HG03135 (cell line): ENCODE measurements around the gene MSH3.
"Not testable (repeated sequence)": the region's sequence is repeated elsewhere in the genome, so short reads cannot be mapped to it uniquely, and the experiment has no call there.

Experiments
- ATAC-seq: cut with Tn5 transposase; IDR thresholded peaks from one replicate; pipeline ENCODE4 v1.9.1; 2021; ENCODE audit warnings: mild to moderate bottlenecking, moderate library complexity; ENCODE audit not compliant: unreplicated experiment

MSH3 gene

DNA sequence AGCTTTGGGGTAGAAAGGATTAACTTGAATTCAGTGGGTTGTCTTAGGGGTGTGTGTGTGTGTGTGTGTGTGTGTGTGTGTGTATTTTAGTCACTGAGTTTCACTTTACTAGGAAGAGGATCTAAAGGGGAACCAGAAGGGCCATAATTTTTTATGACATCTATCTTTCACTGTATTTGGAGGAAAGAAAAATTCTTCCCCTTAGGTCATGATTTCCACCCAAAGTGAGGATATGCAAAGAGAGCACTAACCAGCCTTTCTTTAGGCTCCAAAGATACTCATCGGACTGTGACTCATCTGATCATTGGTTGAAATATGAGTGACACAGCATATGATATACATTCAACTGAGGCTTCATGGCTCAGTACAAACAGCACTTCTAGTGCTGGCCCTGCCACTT, 230.5 kb downstream of the MSH3 start:
- no peak for ATAC-seq

DNA sequence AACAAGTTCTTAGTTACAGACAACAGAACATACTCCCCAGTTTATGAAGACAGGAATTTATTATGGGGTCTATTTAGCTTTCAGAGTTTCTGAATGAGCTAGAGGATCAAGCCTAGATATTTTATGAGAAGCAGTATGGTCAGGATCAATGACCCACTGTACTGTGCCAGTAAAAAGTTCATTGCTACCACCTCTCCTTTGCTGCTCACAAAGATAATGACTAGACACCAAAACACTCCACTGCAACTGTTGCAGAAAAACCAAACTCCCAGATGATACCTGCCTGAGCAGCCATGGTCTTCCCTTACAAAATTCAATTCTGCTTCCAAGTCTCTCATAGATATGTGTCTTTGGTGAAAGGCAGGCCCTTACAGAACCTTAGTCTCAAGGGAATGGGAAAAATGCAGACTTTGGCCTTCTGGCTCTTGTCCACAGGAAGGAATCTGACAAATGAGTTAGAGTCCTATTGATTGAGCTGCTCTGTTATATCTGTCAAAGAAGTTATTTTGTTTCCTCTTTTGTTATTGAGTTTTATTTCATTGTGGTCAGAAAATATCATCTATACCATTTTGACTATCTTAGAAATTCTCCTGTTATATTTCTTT, 231.0 kb downstream of the MSH3 start:
- ATAC-seq = no peak

DNA sequence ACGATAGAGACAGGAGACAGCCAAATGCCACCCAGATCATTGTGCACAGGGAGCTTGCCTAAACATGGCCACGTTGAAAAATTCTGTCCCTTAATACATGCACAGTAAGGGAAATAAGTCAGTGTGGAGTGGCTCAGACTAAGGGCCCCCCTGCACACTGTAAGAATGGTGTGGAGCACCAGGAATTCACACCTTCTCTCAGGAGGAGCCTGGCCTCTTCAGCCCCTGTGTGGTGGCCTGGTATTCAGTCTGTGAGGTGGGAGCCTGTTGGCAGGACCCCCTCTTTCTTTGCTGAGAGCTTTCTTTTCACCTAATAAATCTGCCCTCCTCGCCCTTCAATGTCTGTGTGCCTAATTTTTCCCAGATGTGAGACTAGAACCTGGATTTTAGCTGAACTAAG, 239.6 kb downstream of the MSH3 start:
- ATAC-seq = no peak

DNA sequence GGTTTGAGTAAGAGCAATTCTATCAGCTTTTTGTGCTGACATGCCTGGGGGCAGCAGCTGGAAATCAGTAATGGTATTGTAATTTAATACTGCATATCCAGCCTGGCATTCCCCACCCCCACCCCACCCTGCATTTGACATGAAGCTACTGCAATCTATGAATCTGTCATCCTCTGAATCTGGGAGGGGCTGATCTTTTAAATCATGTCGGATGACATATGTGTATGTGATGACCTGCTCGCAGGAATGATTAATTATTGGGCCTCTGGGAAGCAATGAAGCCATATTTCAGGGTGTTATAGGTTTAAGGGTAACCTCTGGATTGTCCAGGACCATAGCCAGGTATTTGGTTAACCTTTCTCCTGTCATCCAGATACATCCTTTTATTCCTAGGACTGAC, 241.1 kb downstream of the MSH3 start:
- ATAC-seq = no peak

DNA sequence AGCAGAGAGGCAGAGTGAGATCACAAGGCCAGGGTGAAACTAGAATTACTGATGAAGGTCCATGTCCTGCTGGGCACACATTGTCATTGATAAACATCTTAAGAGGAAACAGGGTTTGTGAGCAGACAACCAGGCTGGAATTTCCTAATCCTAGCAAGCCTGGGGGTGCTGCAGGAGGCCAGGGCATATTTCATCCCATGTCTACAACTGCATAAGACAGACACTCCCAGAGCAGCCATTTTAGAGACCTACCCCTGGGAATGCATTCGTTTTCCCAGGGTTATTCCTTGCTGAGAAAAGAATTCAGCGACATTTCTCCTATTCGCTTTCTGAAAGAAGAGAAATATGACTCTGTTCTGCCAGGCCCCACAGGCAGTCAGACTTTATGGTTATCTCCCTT, 248.2 kb downstream of the MSH3 start:
- ATAC-seq = not testable (repeated sequence)

DNA sequence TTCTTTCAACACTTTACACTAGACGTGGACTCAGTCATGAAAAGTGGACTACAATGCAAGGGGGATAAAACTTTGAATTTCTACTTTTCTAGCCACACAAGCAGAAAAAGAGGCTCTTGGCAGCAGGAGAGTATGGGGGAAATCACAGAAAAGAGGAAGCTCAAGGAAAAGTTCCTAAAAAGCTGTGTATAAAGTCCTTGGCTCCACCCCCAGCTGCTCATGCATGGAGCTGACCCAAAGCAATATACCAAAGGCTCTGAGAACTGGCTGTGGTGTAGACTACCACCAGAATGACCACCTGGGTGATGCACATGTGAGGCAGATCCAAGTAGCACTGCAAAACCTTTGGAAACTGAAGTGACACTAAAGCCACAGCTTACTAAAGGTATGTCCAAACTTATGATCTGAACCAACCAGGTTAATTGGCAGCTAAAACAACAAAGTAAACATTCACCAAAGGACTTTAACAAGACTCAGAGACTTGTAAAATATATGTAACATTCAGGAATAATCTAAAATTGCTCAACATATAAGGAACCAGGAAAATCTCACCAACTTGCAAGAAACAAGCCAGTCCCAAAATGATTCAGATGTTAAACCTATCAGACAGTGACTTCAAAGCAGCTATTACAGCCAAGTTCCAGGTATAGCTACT, 250.2 kb downstream of the MSH3 start:
- no peak for ATAC-seq

DNA sequence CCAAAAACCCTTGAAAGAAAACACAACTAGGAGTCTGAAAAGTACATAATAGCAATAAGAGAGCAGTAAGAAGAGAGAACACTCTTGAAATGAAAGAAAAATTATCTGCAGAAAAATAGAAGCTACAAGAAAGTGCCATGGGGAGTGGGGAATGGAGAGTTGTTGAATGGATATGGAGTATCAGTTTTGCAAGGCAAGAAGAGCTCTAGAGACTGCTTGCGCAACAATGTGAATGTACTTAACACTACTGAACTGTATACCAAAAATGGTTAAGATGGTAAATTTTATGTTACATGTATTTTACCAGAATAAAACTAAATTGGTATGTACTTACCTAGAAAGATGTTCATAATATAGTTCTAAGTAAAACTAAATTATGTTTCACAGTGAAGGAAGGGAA, 251.0 kb downstream of the MSH3 start:
- ATAC-seq = no peak

DNA sequence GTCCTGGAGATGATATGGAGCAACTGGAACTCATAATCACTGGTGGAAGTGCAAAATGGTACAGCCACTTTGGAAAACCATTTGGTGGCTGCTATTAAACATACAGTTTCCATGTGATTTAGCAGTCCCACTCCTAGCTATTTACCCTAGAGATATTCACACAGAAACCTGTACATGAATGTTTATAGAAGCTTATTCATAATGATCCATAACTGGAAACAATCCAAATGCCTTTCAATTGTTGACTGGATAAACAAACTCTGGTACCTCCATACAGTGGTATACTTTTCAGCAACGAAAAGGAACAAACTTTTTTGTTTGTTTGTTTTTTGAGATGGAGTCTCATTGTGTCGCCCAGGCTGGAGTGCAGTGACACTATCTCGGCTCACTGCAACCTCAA, 258.0 kb downstream of the MSH3 start:
- ATAC-seq = no peak

DNA sequence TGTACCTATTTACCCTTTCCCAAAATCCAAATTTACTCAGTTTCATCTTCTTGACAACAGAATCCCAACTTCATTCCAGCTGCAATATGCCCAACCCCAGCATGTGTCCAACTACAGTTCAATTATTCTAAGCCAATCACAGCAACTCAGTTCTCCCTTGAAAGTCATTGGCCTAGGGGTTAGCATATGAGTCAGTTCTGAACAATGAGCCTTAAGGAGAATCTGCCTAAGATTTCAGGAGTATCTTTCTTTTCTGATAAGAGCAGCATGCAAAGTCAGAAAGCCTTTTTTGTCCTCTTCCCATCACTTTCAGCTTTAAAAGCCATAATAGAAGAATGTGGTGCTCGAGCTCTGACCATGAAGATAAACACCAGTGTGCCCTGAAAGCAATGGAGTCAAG, 261.3 kb downstream of the MSH3 start:
- no peak for ATAC-seq

DNA sequence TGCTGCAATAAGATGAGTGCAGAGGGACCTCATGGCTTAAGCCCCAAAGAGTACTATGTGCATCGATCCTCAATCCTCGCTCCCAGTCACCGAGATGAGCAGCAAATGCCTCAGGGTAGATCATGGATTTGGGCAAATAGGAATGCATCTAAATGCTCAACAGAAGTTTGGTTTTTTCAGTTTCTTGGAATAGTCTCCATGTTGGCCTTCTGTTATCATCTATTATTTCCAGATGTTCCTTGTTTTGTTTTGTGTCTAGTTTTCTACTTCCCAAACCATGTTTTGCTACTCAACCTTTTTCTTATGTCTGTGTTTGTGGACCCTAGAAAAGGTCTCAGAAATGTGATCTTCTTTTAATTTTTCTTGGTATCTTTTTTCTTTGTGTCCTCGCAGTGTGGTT, 262.2 kb downstream of the MSH3 start:
- no peak for ATAC-seq

DNA sequence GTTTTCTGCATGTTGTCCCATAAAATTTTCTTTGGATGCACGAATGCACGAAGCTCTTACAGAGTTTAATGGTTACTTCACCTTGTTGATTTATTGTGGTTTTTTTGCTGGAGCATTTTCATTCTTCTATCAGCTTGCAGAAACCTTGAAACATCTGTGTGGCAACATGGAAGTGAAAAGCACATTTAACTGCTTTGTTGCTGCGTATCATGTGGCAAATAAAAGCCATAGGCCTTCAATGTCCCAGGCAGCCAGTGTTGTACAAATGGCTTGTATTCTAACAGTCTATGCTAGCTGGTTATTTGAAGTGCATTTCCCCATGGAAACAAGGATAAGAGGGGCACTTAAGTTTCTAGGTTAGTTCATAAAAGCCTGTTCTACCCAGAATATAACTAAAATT, 263.2 kb downstream of the MSH3 start:
- no peak for ATAC-seq

DNA sequence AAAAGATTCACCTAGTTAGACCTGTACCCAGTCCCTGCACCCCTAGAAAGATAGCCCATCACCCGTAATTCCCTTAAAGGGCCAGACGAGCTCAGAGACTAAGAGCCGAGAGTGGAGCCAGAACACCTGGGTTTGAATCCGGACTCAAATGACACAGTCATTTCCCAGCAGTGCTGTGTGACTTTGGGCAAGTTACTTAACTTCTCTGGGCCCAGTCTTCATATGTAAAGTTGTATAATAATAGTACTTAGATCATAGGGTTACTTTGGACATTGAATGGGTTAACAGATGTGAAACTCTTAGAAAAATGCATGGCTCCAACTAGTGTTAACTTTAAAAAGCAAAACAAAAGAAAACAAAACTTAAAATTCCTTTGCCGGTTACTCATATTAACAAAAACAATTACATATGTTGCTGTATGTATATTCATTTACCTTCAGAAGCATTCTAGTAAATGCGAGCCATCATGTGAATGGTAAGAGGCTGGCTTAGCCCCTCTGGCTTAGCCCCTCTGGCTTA, 265.3 kb downstream of the MSH3 start:
- no peak for ATAC-seq

DNA sequence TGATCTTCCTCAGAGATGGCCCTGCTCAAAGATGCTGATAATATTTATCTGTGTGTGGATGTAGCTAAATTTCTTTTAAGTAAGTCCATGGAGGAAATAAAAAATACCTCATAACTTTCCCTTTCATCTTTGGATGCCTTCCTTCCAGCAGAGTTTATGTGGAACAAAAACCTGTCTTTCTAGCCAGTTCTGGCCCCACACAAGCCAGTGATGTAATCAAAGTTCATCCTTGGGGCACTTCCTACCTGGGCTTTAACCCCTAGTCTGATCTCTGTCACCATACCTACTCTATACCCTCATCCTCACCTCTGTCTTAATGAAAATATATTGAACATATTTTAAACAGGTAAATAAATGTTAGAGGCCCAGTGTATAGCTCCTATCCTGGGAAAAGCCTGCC, 265.9 kb downstream of the MSH3 start:
- ATAC-seq = no peak

DNA sequence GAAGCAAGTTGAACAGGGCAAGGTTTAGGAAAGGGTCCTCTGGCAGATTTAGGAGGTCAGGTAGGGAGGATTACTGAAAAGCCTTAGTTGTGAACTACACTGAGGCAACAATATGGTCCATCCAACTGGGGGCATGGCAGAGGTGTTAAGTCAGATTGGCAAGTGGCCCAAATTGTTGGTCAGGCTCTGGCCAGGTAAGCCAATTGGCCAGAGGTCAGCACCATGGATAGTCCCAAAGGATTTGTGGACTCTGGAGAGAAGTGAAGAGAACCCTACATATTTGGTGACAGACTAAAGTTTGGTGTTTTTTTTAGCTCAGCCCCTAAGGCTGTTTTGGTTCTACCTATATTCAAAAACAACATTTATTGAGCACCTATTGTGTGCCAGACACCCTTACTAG, 266.6 kb downstream of the MSH3 start:
- ATAC-seq = no peak

DNA sequence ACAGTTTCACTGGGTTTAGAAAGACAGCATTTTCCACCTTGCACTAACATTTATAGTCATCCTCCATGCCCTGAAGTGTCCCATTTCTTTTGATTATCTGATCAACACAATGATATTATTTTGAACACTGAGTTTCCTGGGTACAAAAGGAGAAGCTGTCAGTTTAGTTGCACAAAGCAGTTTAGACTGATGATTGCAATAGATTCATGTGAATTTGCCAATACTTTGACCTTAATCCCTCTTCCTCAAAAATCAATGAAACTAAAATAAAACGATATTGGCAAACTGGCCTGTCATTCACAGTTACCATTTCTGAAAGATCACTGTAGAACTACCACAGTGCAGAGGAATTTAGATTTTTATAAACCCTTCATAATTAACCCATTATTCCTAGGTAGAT, 271.5 kb downstream of the MSH3 start:
- ATAC-seq = no peak
